ENCODE measurements around the gene ILDR2. TPM values are rescaled to one million over a fixed set of nuclear protein-coding genes. Genes with fewer than 3 reads are reported as not detected.

Gene ILDR2
- total and polyA plus RNA-seq, 2 donors (not counting 1 experiment from before 2014, with no cell fraction given): under 0.01 to 0.14 TPM

GRCh38 chr1:166889776-166890175 is 85.6 kb downstream of the ILDR2 start:
- no peaks in the 10 kb centered on the region for H3K36me3 ChIP-seq (ENCODE audit: control insufficient read depth, insufficient read depth, low read length)
- no peak overlapping the region for H3K4me3 ChIP-seq (replicated peaks in 1 of 4; ENCODE audit: control extremely low read depth in 1 of 4, insufficient read depth in 1 of 4, low read depth in 3 of 4, low read length in 4 of 4)
- no peak for TF ChIP-seq CTCF (conservative IDR thresholded peaks at IDR 0.05 in 1 of 2, IDR thresholded peaks at IDR 0.05 in 1 of 2; ENCODE audit: low read depth in 1 of 2, low read length in 2 of 2)
- TF ChIP-seq EZH2 (IDR thresholded peaks at IDR 0.05; ENCODE audit: low read length, missing control alignments): no peak
- H3K9me3 ChIP-seq (ENCODE audit: control insufficient read depth, insufficient read depth, low read depth, low read length): no peaks in the 10 kb centered on the region
- peaks cover 16% of the 10 kb centered on the region for H3K27me3 ChIP-seq (ENCODE audit: control insufficient read depth, insufficient read depth, low read length)
- no peak overlapping the region for H3K4me2 ChIP-seq (ENCODE audit: extremely low read depth, insufficient read depth, low read length)
- H3K79me2 ChIP-seq (ENCODE audit: control insufficient read depth, insufficient read depth, low read length): no peaks in the 10 kb centered on the region
- H3K27ac ChIP-seq (ENCODE audit: insufficient read depth, low read length): no peak overlapping the region
- no peak overlapping the region for H3K9ac ChIP-seq (ENCODE audit: insufficient read depth, low read length)
- H4K20me1 ChIP-seq (ENCODE audit: control insufficient read depth, extremely low read depth, insufficient read depth, low read length): no peaks in the 10 kb centered on the region
- no peak for DNase-seq (ENCODE audit: low read depth in 2 of 2)
- no peaks in the 10 kb centered on the region for H3K4me1 ChIP-seq (ENCODE audit: control insufficient read depth, extremely low read depth, insufficient read depth, low read length)
- no peak overlapping the region for H2AFZ ChIP-seq (ENCODE audit: low read length)

GRCh38 chr1:166888373-166889111 is 86.8 kb downstream of the ILDR2 start:
- Histone ChIP-seq H3K4me1 (ENCODE audit: control insufficient read depth, extremely low read depth, insufficient read depth, low read length) (no peaks in the 10 kb centered on the region), H2AFZ (ENCODE audit: low read length) (no peak overlapping the region), H3K9ac (ENCODE audit: insufficient read depth, low read length) (no peak overlapping the region), H3K4me2 (ENCODE audit: extremely low read depth, insufficient read depth, low read length) (no peak overlapping the region), H3K79me2 (ENCODE audit: control insufficient read depth, insufficient read depth, low read length) (no peaks in the 10 kb centered on the region), H3K27me3 (ENCODE audit: control insufficient read depth, insufficient read depth, low read length) (peaks cover 22% of the 10 kb centered on the region), H3K27ac (ENCODE audit: insufficient read depth, low read length) (no peak overlapping the region), H3K9me3 (ENCODE audit: control insufficient read depth, insufficient read depth, low read depth, low read length) (no peaks in the 10 kb centered on the region), H3K36me3 (ENCODE audit: control insufficient read depth, insufficient read depth, low read length) (no peaks in the 10 kb centered on the region), H3K4me3 (replicated peaks in 1 of 4; ENCODE audit: control extremely low read depth in 1 of 4, insufficient read depth in 1 of 4, low read depth in 3 of 4, low read length in 4 of 4) (no peak overlapping the region), H4K20me1 (ENCODE audit: control insufficient read depth, extremely low read depth, insufficient read depth, low read length) (no peaks in the 10 kb centered on the region)
- TF ChIP-seq CTCF (conservative IDR thresholded peaks at IDR 0.05 in 1 of 2, IDR thresholded peaks at IDR 0.05 in 1 of 2; ENCODE audit: low read depth in 1 of 2, low read length in 2 of 2): no peak
- no peak for TF ChIP-seq EZH2 (IDR thresholded peaks at IDR 0.05; ENCODE audit: low read length, missing control alignments)
- DNase-seq (ENCODE audit: low read depth in 2 of 2): no peak

DNA sequence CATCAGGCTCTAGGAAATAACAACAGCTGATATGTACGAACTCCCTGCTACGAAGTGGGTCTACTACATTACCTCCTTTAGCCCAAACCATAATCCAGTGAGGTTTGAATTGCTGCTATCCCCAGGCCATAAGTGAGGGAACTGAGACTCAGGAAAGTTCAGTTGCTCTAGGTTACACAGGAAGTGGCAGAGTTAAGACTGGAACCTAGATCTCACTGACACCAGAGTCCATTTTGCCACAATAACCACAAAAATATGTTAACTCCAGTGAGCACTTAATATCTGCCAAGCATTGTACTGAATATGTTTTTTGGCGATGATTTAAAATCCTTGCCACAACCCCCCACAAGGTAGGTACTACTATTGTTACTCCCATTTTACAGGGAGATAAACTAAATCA is 90.4 kb downstream of the ILDR2 start:
- H3K36me3 ChIP-seq (ENCODE audit: control insufficient read depth, insufficient read depth, low read length): no peaks in the 10 kb centered on the region
- H3K4me3 ChIP-seq (replicated peaks in 1 of 4; ENCODE audit: control extremely low read depth in 1 of 4, insufficient read depth in 1 of 4, low read depth in 3 of 4, low read length in 4 of 4): no peak overlapping the region
- no peak overlapping the region for H3K27ac ChIP-seq (ENCODE audit: insufficient read depth, low read length)
- TF ChIP-seq EZH2 (IDR thresholded peaks at IDR 0.05; ENCODE audit: low read length, missing control alignments) (no peak), CTCF (conservative IDR thresholded peaks at IDR 0.05 in 1 of 2, IDR thresholded peaks at IDR 0.05 in 1 of 2; ENCODE audit: low read depth in 1 of 2, low read length in 2 of 2) (no peak)
- no peaks in the 10 kb centered on the region for H4K20me1 ChIP-seq (ENCODE audit: control insufficient read depth, extremely low read depth, insufficient read depth, low read length)
- no peaks in the 10 kb centered on the region for H3K4me1 ChIP-seq (ENCODE audit: control insufficient read depth, extremely low read depth, insufficient read depth, low read length)
- no peak overlapping the region for H3K4me2 ChIP-seq (ENCODE audit: extremely low read depth, insufficient read depth, low read length)
- peaks cover 23% of the 10 kb centered on the region for H3K27me3 ChIP-seq (ENCODE audit: control insufficient read depth, insufficient read depth, low read length)
- H3K9ac ChIP-seq (ENCODE audit: insufficient read depth, low read length): no peak overlapping the region
- H3K9me3 ChIP-seq (ENCODE audit: control insufficient read depth, insufficient read depth, low read depth, low read length): no peaks in the 10 kb centered on the region
- H2AFZ ChIP-seq (ENCODE audit: low read length): no peak overlapping the region
- no peaks in the 10 kb centered on the region for H3K79me2 ChIP-seq (ENCODE audit: control insufficient read depth, insufficient read depth, low read length)
- no peak for DNase-seq (ENCODE audit: low read depth in 2 of 2)
